PFSK-1 (cell line): ENCODE measurements around the gene NUDCD2.

ENCODE experiments used
- FOXP2 ChIP-seq: optimal IDR thresholded peaks from 2 replicates; pipeline ENCODE3; 2011; ENCODE audit warnings: borderline replicate concordance, control low read depth, inconsistent platforms; ENCODE audit not compliant: insufficient read depth; ENCODE audit errors: extremely low read length, extremely low read depth
- POLR2AphosphoS5 ChIP-seq: IDR thresholded peaks from 2 replicates; pipeline ENCODE4 v1.6.1; 2012; ENCODE audit warnings: low read depth, mild to moderate bottlenecking, control low read depth, low read length, moderate library complexity
- REST ChIP-seq, 2 experiments: IDR thresholded peaks; 2 replicates each; pipeline versions ENCODE4 v1.6.1 to v1.8.0; 2011 to 2012; ENCODE audit warnings: low read depth in 2 of 2, low read length in 2 of 2, control low read depth in 1 of 2, inconsistent platforms in 1 of 2, mild to moderate bottlenecking in 1 of 2, moderate library complexity in 1 of 2; ENCODE audit not compliant: insufficient read depth in 1 of 2
- SIN3A ChIP-seq: IDR thresholded peaks from 2 replicates; pipeline ENCODE4 v1.6.1; 2012; ENCODE audit warnings: mild to moderate bottlenecking, low read length, moderate library complexity, borderline replicate concordance; ENCODE audit not compliant: insufficient read depth
- TAF1 ChIP-seq: IDR thresholded peaks from 2 replicates; pipeline ENCODE4 v1.6.1; 2012; ENCODE audit warnings: low read length, control low read depth, borderline replicate concordance; ENCODE audit not compliant: insufficient read depth

NUDCD2 gene

GRCh38 chr5:163506095-163506457, 46.2 kb upstream of the NUDCD2 start:
- no peak for TF ChIP-seq TAF1
- no peak for TF ChIP-seq FOXP2
- no peak for TF ChIP-seq POLR2AphosphoS5
- no peak for TF ChIP-seq REST (IDR thresholded peaks at IDR 0.05; ENCODE audit: insufficient read depth in 1 of 2, low read depth in 2 of 2, low read length in 2 of 2)
- TF ChIP-seq SIN3A = no peak

- TF ChIP-seq REST (IDR thresholded peaks at IDR 0.05; ENCODE audit: insufficient read depth in 1 of 2, low read depth in 2 of 2, low read length in 2 of 2) (no peak), SIN3A (peak; percentile 97; the same call in 1 of the 2 replicates), FOXP2 (no peak), TAF1 (peak; percentile 4; the same call in 1 of the 2 replicates), POLR2AphosphoS5 (peak; percentile 92)
These were observed 45.6 kb upstream of the NUDCD2 start, which contains the start of gene MAT2B for GRCh38 chr5:163505368-163506094. Gene MAT2B (plus strand): TSS chr5:163505619. CDS start chr5:163505687, 68 bp downstream.

GRCh38 chr5:163505049-163505367, 45.1 kb upstream of the NUDCD2 start:
- TF ChIP-seq FOXP2 = no peak
- no peak for TF ChIP-seq SIN3A
- TF ChIP-seq POLR2AphosphoS5 = no peak
- no peak for TF ChIP-seq TAF1
- no peak for TF ChIP-seq REST (IDR thresholded peaks at IDR 0.05; ENCODE audit: insufficient read depth in 1 of 2, low read depth in 2 of 2, low read length in 2 of 2)

GRCh38 chr5:163504079-163504931, 44.4 kb upstream of the NUDCD2 start:
- no peak for TF ChIP-seq FOXP2

GRCh38 chr5:163503106-163504078, 43.5 kb upstream of the NUDCD2 start:
- TF ChIP-seq REST (IDR thresholded peaks at IDR 0.05; ENCODE audit: insufficient read depth in 1 of 2, low read depth in 2 of 2, low read length in 2 of 2) (peak in 1 of 2 experiments; percentile 35; a peak in 1 of 4 replicates), POLR2AphosphoS5 (peak; percentile 54; the same call in 1 of the 2 replicates), FOXP2 (no peak), SIN3A (peak; percentile 81; the same call in 1 of the 2 replicates), TAF1 (no peak)
